WTC11 (cell line): Measurements from ENCODE around the gene STUM. TPM values are rescaled to one million over a fixed set of nuclear protein-coding genes. Genes with fewer than 3 reads are reported as not detected.

Experiments used
- ATAC-seq: fragments of 200-7000 bp; cut with Tn5 transposase; 2 replicates; pipeline ENCODE4 v1.10.0; 2021; ENCODE audit warnings: mild to moderate bottlenecking, moderate library complexity
- CTCF ChIA-PET: fragments of 300-600 bp; sonication (Branson Sonifier 250); formaldehyde crosslinking; loops from one replicate; lab custom pipeline; 2021; ENCODE audit warnings: antibody characterized with exemption; lab: Charles Lee
- POLR2A ChIA-PET: fragments of 350-600 bp; sonication (Branson Sonifier 250); formaldehyde crosslinking; loops from one replicate; lab custom pipeline; 2021; ENCODE audit warnings: antibody characterized with exemption; lab: Charles Lee
- DNase-seq: peaks from one replicate; pipeline ENCODE4 v3.0.0; 2021; ENCODE audit warnings: low spot score
- H3K27ac Mint-ChIP-seq: 2 replicates; pipeline ENCODE4 v1.8.0; 2021; ENCODE audit warnings: mixed read lengths
- H3K27me3 Mint-ChIP-seq: 2 replicates; pipeline ENCODE4 v1.8.0; 2021; ENCODE audit warnings: low read depth, mild to moderate bottlenecking, moderate library complexity, mixed read lengths
- H3K36me3 Mint-ChIP-seq: 2 replicates; pipeline ENCODE4 v1.8.0; 2021; ENCODE audit warnings: mixed read lengths
- H3K4me1 Mint-ChIP-seq: 2 replicates; pipeline ENCODE4 v1.8.0; 2022; ENCODE audit warnings: mixed read lengths
- H3K4me3 Mint-ChIP-seq: 2 replicates; pipeline ENCODE4 v1.8.0; 2021; ENCODE audit warnings: mild to moderate bottlenecking, moderate library complexity, mixed read lengths
- H3K9me3 Mint-ChIP-seq: 2 replicates; pipeline ENCODE4 v1.8.0; 2021; ENCODE audit warnings: mixed read lengths
- ESRRA ChIP-seq: sonication (generic); formaldehyde crosslinking; IDR thresholded peaks from 2 replicates; pipeline ENCODE4 v1.8.1; 2022; ENCODE audit warnings: mild to moderate bottlenecking, missing genetic modification reagents, borderline replicate concordance
- FOXJ3 ChIP-seq: sonication (generic); formaldehyde crosslinking; IDR thresholded peaks from 2 replicates; pipeline ENCODE4 v1.9.0; 2021; ENCODE audit warnings: missing genetic modification reagents, mild to moderate bottlenecking, borderline replicate concordance
- FOXK1 ChIP-seq: sonication (generic); formaldehyde crosslinking; IDR thresholded peaks from 2 replicates; pipeline ENCODE4 v1.8.0; 2022; ENCODE audit warnings: mild to moderate bottlenecking, moderate library complexity, missing genetic modification reagents
- IRF2 ChIP-seq: sonication (generic); formaldehyde crosslinking; IDR thresholded peaks from 2 replicates; pipeline ENCODE4 v1.8.0; 2022; ENCODE audit warnings: low read depth, missing genetic modification reagents, borderline replicate concordance
- NR3C1 ChIP-seq: sonication (generic); formaldehyde crosslinking; conservative IDR thresholded peaks from 2 replicates; pipeline ENCODE4 v1.8.1; 2023; ENCODE audit warnings: low read depth, mild to moderate bottlenecking, missing genetic modification reagents
- TCF7 ChIP-seq: sonication (generic); formaldehyde crosslinking; IDR thresholded peaks from 2 replicates; pipeline ENCODE4 v1.8.0; 2022; ENCODE audit warnings: mild to moderate bottlenecking, low read depth, missing genetic modification reagents, moderate library complexity
- TEAD4 ChIP-seq: sonication (generic); formaldehyde crosslinking; IDR thresholded peaks from 2 replicates; pipeline ENCODE4 v1.8.0; 2022; ENCODE audit warnings: mild to moderate bottlenecking, missing genetic modification reagents
- USF2 ChIP-seq: sonication (generic); formaldehyde crosslinking; IDR thresholded peaks from 2 replicates; pipeline ENCODE4 v1.8.1; 2023; ENCODE audit warnings: mild to moderate bottlenecking, missing genetic modification reagents, moderate library complexity
- ZBTB21 ChIP-seq: sonication (generic); formaldehyde crosslinking; IDR thresholded peaks from 2 replicates; pipeline ENCODE4 v1.8.1; 2023; ENCODE audit warnings: mild to moderate bottlenecking, missing genetic modification reagents, borderline replicate concordance
- ZNF138 ChIP-seq: sonication (generic); formaldehyde crosslinking; conservative IDR thresholded peaks from 2 replicates; pipeline ENCODE4 v1.8.1; 2022; ENCODE audit warnings: mild to moderate bottlenecking, moderate library complexity, missing genetic modification reagents
- ZNF317 ChIP-seq: sonication (generic); formaldehyde crosslinking; IDR thresholded peaks from 2 replicates; pipeline ENCODE4 v1.8.1; 2023; ENCODE audit warnings: low read depth, mild to moderate bottlenecking, moderate library complexity, missing genetic modification reagents, borderline replicate concordance
- ZNF396 ChIP-seq: fragments of 250-450 bp; sonication (Bioruptor Pico); IDR thresholded peaks from 2 replicates; pipeline ENCODE4 v1.8.0; 2021; ENCODE audit warnings: mild to moderate bottlenecking, moderate library complexity, borderline replicate concordance
- ZNF416 ChIP-seq: fragments of 250-450 bp; sonication (Bioruptor Pico); IDR thresholded peaks from 2 replicates; pipeline ENCODE4 v1.9.0; 2021; ENCODE audit warnings: mild to moderate bottlenecking, inconsistent platforms
- ZNF423 ChIP-seq: fragments of 250-450 bp; sonication (Bioruptor Pico); IDR thresholded peaks from 2 replicates; pipeline ENCODE4 v2.1.2; 2022; ENCODE audit warnings: mild to moderate bottlenecking, moderate library complexity
- total RNA-seq: library from RNA; stranded (reverse); gene quantifications from 3 replicates; pipeline ENCODE4 v1.2.3, GENCODE V29; 2021
- TF ChIP-seq, protein P1 (sequence below): fragments of 250-450 bp; sonication (Bioruptor Pico); IDR thresholded peaks from 2 replicates; pipeline ENCODE4 v1.9.0; 2021; ENCODE audit warnings: mild to moderate bottlenecking, borderline replicate concordance
- TF ChIP-seq, protein P2 (sequence below): sonication (generic); formaldehyde crosslinking; IDR thresholded peaks from 2 replicates; pipeline ENCODE4 v1.8.0; 2022; ENCODE audit warnings: missing genetic modification reagents
- TF ChIP-seq, protein P3 (sequence below): fragments of 250-450 bp; sonication (Bioruptor Pico); IDR thresholded peaks from 2 replicates; pipeline ENCODE4 v1.9.0; 2021; ENCODE audit warnings: moderate library complexity, mild to moderate bottlenecking, inconsistent platforms, borderline replicate concordance
- TF ChIP-seq, protein P4 (sequence below): sonication (generic); formaldehyde crosslinking; IDR thresholded peaks from 2 replicates; pipeline ENCODE4 v1.8.1; 2022; ENCODE audit warnings: low read depth, mild to moderate bottlenecking, moderate library complexity, missing genetic modification reagents, borderline replicate concordance
- TF ChIP-seq, protein P5 (sequence below): fragments of 250-450 bp; sonication (Bioruptor Pico); IDR thresholded peaks from 2 replicates; pipeline ENCODE4 v1.9.0; 2021; ENCODE audit warnings: mild to moderate bottlenecking
- TF ChIP-seq, protein P6 (sequence below): sonication (generic); formaldehyde crosslinking; IDR thresholded peaks from 2 replicates; pipeline ENCODE4 v1.8.1; 2022; ENCODE audit warnings: missing genetic modification reagents, borderline replicate concordance

Gene STUM
- total RNA-seq, 1 experiment from 2014 or later: 2.5 TPM

GRCh38 chr1:226619031-226619430 is 70.5 kb downstream of the STUM start (continued):
- TF ChIP-seq, protein P1, sequence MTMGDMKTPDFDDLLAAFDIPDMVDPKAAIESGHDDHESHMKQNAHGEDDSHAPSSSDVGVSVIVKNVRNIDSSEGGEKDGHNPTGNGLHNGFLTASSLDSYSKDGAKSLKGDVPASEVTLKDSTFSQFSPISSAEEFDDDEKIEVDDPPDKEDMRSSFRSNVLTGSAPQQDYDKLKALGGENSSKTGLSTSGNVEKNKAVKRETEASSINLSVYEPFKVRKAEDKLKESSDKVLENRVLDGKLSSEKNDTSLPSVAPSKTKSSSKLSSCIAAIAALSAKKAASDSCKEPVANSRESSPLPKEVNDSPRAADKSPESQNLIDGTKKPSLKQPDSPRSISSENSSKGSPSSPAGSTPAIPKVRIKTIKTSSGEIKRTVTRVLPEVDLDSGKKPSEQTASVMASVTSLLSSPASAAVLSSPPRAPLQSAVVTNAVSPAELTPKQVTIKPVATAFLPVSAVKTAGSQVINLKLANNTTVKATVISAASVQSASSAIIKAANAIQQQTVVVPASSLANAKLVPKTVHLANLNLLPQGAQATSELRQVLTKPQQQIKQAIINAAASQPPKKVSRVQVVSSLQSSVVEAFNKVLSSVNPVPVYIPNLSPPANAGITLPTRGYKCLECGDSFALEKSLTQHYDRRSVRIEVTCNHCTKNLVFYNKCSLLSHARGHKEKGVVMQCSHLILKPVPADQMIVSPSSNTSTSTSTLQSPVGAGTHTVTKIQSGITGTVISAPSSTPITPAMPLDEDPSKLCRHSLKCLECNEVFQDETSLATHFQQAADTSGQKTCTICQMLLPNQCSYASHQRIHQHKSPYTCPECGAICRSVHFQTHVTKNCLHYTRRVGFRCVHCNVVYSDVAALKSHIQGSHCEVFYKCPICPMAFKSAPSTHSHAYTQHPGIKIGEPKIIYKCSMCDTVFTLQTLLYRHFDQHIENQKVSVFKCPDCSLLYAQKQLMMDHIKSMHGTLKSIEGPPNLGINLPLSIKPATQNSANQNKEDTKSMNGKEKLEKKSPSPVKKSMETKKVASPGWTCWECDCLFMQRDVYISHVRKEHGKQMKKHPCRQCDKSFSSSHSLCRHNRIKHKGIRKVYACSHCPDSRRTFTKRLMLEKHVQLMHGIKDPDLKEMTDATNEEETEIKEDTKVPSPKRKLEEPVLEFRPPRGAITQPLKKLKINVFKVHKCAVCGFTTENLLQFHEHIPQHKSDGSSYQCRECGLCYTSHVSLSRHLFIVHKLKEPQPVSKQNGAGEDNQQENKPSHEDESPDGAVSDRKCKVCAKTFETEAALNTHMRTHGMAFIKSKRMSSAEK (CRISPR knock-in tag): no peak
- TF ChIP-seq USF2 (CRISPR knock-in tag) (no peak), ZNF416 (CRISPR knock-in tag) (no peak), ZNF396 (no peak), TEAD4 (no peak)
- TF ChIP-seq, protein P2, sequence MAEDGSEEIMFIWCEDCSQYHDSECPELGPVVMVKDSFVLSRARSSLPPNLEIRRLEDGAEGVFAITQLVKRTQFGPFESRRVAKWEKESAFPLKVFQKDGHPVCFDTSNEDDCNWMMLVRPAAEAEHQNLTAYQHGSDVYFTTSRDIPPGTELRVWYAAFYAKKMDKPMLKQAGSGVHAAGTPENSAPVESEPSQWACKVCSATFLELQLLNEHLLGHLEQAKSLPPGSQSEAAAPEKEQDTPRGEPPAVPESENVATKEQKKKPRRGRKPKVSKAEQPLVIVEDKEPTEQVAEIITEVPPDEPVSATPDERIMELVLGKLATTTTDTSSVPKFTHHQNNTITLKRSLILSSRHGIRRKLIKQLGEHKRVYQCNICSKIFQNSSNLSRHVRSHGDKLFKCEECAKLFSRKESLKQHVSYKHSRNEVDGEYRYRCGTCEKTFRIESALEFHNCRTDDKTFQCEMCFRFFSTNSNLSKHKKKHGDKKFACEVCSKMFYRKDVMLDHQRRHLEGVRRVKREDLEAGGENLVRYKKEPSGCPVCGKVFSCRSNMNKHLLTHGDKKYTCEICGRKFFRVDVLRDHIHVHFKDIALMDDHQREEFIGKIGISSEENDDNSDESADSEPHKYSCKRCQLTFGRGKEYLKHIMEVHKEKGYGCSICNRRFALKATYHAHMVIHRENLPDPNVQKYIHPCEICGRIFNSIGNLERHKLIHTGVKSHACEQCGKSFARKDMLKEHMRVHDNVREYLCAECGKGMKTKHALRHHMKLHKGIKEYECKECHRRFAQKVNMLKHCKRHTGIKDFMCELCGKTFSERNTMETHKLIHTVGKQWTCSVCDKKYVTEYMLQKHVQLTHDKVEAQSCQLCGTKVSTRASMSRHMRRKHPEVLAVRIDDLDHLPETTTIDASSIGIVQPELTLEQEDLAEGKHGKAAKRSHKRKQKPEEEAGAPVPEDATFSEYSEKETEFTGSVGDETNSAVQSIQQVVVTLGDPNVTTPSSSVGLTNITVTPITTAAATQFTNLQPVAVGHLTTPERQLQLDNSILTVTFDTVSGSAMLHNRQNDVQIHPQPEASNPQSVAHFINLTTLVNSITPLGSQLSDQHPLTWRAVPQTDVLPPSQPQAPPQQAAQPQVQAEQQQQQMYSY (CRISPR knock-in tag): no peak
- TF ChIP-seq, protein P3, sequence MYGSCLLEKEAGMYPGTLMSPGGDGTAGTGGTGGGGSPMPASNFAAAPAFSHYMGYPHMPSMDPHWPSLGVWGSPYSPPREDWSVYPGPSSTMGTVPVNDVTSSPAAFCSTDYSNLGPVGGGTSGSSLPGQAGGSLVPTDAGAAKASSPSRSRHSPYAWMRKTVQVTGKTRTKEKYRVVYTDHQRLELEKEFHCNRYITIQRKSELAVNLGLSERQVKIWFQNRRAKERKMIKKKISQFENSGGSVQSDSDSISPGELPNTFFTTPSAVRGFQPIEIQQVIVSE (CRISPR knock-in tag): no peak

- CTCF ChIA-PET: no interaction called here
- peaks cover 25% of the 10 kb centered on the region for H3K27me3 Mint-ChIP-seq
- no peak for TF ChIP-seq ESRRA (CRISPR knock-in tag)
- no peak for TF ChIP-seq IRF2
- TF ChIP-seq, all 79 proteins: peak for 0
- Mint-ChIP-seq H3K27ac (no peak overlapping the region), H3K36me3 (peaks cover 5% of the 10 kb centered on the region; the same call in 1 of the 2 replicates), H3K4me3 (no peak overlapping the region), H3K9me3 (peaks cover 12% of the 10 kb centered on the region), H3K4me1 (no peaks in the 10 kb centered on the region)
- DNase-seq (no peak), ATAC-seq (no peak)
- POLR2A ChIA-PET: no interaction called here
Measured at GRCh38 chr1:226622012-226622411, 73.4 kb downstream of the STUM start.

- no peak overlapping the region for H3K27ac Mint-ChIP-seq
- no peak overlapping the region for H3K4me3 Mint-ChIP-seq
- H3K4me1 Mint-ChIP-seq: no peaks in the 10 kb centered on the region
- peaks cover 40% of the 10 kb centered on the region for H3K27me3 Mint-ChIP-seq
- ATAC-seq: no peak
- DNase-seq: no peak
- ChIA-PET CTCF (interaction anchor here (0.7 to 0.9 kb wide), 3 partner anchors 74 to 326 kb away, joined by 3 to 6 read pairs (median 3); no protein-coding TSS in a partner anchor), POLR2A (interaction anchor here (0.6 to 0.7 kb wide), 2 partner anchors 35 to 694 kb away, joined by 3 to 4 read pairs; no protein-coding TSS in a partner anchor)
- peaks cover 6% of the 10 kb centered on the region for H3K9me3 Mint-ChIP-seq
- H3K36me3 Mint-ChIP-seq: peaks cover 5% of the 10 kb centered on the region; the same call in 1 of the 2 replicates
- TF ChIP-seq IRF2 (no peak), ZNF416 (CRISPR knock-in tag) (no peak), TCF7 (CRISPR knock-in tag) (no peak), FOXJ3 (no peak), ZNF138 (CRISPR knock-in tag) (no peak), ZNF423 (CRISPR knock-in tag) (no peak), ZNF317 (CRISPR knock-in tag) (no peak), FOXK1 (no peak), ZBTB21 (CRISPR knock-in tag) (no peak), NR3C1 (CRISPR knock-in tag) (no peak)
- TF ChIP-seq, protein P4, sequence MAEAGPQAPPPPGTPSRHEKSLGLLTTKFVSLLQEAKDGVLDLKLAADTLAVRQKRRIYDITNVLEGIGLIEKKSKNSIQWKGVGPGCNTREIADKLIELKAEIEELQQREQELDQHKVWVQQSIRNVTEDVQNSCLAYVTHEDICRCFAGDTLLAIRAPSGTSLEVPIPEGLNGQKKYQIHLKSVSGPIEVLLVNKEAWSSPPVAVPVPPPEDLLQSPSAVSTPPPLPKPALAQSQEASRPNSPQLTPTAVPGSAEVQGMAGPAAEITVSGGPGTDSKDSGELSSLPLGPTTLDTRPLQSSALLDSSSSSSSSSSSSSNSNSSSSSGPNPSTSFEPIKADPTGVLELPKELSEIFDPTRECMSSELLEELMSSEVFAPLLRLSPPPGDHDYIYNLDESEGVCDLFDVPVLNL (CRISPR knock-in tag): no peak
- TF ChIP-seq, protein P5, sequence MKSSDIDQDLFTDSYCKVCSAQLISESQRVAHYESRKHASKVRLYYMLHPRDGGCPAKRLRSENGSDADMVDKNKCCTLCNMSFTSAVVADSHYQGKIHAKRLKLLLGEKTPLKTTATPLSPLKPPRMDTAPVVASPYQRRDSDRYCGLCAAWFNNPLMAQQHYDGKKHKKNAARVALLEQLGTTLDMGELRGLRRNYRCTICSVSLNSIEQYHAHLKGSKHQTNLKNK (CRISPR knock-in tag): no peak
- TF ChIP-seq, protein P6, sequence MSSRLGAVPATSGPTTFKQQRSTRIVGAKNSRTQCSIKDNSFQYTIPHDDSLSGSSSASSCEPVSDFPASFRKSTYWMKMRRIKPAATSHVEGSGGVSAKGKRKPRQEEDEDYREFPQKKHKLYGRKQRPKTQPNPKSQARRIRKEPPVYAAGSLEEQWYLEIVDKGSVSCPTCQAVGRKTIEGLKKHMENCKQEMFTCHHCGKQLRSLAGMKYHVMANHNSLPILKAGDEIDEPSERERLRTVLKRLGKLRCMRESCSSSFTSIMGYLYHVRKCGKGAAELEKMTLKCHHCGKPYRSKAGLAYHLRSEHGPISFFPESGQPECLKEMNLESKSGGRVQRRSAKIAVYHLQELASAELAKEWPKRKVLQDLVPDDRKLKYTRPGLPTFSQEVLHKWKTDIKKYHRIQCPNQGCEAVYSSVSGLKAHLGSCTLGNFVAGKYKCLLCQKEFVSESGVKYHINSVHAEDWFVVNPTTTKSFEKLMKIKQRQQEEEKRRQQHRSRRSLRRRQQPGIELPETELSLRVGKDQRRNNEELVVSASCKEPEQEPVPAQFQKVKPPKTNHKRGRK: no peak
Measured at GRCh38 chr1:226624526-226624925, 76.0 kb downstream of the STUM start.
